H9 (cell line): Measurements from ENCODE around the gene ZC3H10. TPM values are rescaled to one million over a fixed set of nuclear protein-coding genes. Genes with fewer than 3 reads are reported as not detected.

Experiments used
- DNase-seq: peaks from one replicate; pipeline ENCODE4 v3.0.0-alpha.2; 2017
- H2AFZ ChIP-seq: one replicate; pipeline ENCODE4 v1.6.1; 2013; ENCODE audit warnings: mild to moderate bottlenecking, low read length, control low read depth, moderate library complexity
- H2AK5ac ChIP-seq: 2 replicates; pipeline ENCODE4 v1.6.1; 2013; ENCODE audit warnings: low read length, control low read depth, mixed read lengths; ENCODE audit not compliant: insufficient read length
- H2BK120ac ChIP-seq: one replicate; pipeline ENCODE4 v1.6.1; 2013; ENCODE audit warnings: low read depth, mild to moderate bottlenecking, low read length, control low read depth, inconsistent platforms; ENCODE audit not compliant: poor library complexity, severe bottlenecking
- H2BK12ac ChIP-seq: 2 replicates; pipeline ENCODE4 v1.6.1; 2013; ENCODE audit warnings: low read length, control low read depth, mixed read lengths, low read depth; ENCODE audit not compliant: insufficient read length
- H2BK15ac ChIP-seq: 2 replicates; pipeline ENCODE4 v1.6.1; 2013; ENCODE audit warnings: low read depth, low read length, control low read depth
- H2BK20ac ChIP-seq: one replicate; pipeline ENCODE4 v1.6.1; 2013; ENCODE audit warnings: low read depth, mild to moderate bottlenecking, low read length, control low read depth, inconsistent platforms; ENCODE audit not compliant: poor library complexity, severe bottlenecking
- H2BK5ac ChIP-seq: 2 replicates; pipeline ENCODE4 v1.6.1; 2013; ENCODE audit warnings: low read length, control low read depth, mixed read lengths; ENCODE audit not compliant: insufficient read length
- H3K14ac ChIP-seq: 2 replicates; pipeline ENCODE4 v1.6.1; 2013; ENCODE audit warnings: low read length, control low read depth; ENCODE audit not compliant: insufficient read depth
- H3K18ac ChIP-seq: 2 replicates; pipeline ENCODE4 v1.6.1; 2013; ENCODE audit warnings: low read depth, mild to moderate bottlenecking, mixed read lengths, low read length, control low read depth; ENCODE audit not compliant: insufficient read length
- H3K23ac ChIP-seq: 2 replicates; pipeline ENCODE4 v1.6.1; 2013; ENCODE audit warnings: low read length, control low read depth, mixed read lengths, low read depth; ENCODE audit not compliant: insufficient read length
- H3K23me2 ChIP-seq: 2 replicates; pipeline ENCODE4 v1.6.1; 2013; ENCODE audit warnings: low read depth, mild to moderate bottlenecking, mixed read lengths, low read length, control low read depth; ENCODE audit not compliant: insufficient read length, poor library complexity, severe bottlenecking
- H3K27ac ChIP-seq: 2 replicates; pipeline ENCODE4 v1.5.1; 2013; ENCODE audit warnings: low read length, control low read depth, mixed read lengths, low read depth; ENCODE audit not compliant: insufficient read length
- H3K27me3 ChIP-seq: 2 replicates; pipeline ENCODE4 v1.6.1; 2013; ENCODE audit warnings: low read length, control low read depth, inconsistent platforms; ENCODE audit not compliant: insufficient read depth
- H3K4ac ChIP-seq: 2 replicates; pipeline ENCODE4 v1.6.1; 2013; ENCODE audit warnings: low read depth, mild to moderate bottlenecking, control low read depth, inconsistent platforms, low read length, moderate library complexity
- H3K4me1 ChIP-seq: 2 replicates; pipeline ENCODE4 v1.6.1; 2013; ENCODE audit warnings: low read length, control low read depth, inconsistent platforms; ENCODE audit not compliant: insufficient read depth
- H3K4me2 ChIP-seq: 2 replicates; pipeline ENCODE4 v1.6.1; 2013; ENCODE audit warnings: low read length, control low read depth, mixed read lengths; ENCODE audit not compliant: insufficient read length, insufficient read depth
- H3K56ac ChIP-seq: 2 replicates; pipeline ENCODE4 v1.6.1; 2013; ENCODE audit warnings: low read depth, mild to moderate bottlenecking, mixed read lengths, low read length, control low read depth; ENCODE audit not compliant: insufficient read length
- H3K79me1 ChIP-seq: 2 replicates; pipeline ENCODE4 v1.6.1; 2013; ENCODE audit warnings: low read depth, mild to moderate bottlenecking, moderate library complexity, low read length, control low read depth, inconsistent platforms; ENCODE audit not compliant: insufficient read depth, poor library complexity, severe bottlenecking
- H3K79me2 ChIP-seq: 2 replicates; pipeline ENCODE4 v1.6.1; 2013; ENCODE audit warnings: low read length, control low read depth, inconsistent platforms; ENCODE audit not compliant: insufficient read depth
- H3K9ac ChIP-seq: 2 replicates; pipeline ENCODE4 v1.6.1; 2013; ENCODE audit warnings: low read length, control low read depth, mixed read lengths; ENCODE audit not compliant: insufficient read length; ENCODE audit errors: extremely low read depth
- H3K9me3 ChIP-seq: one replicate; pipeline ENCODE4 v1.6.1; 2013; ENCODE audit warnings: low read depth, low read length, inconsistent platforms; ENCODE audit not compliant: control insufficient read depth
- H3T11ph ChIP-seq: one replicate; pipeline ENCODE4 v1.6.1; 2013; ENCODE audit warnings: mild to moderate bottlenecking, low read length, control low read depth, inconsistent platforms
- H4K20me1 ChIP-seq: one replicate; pipeline ENCODE4 v1.6.1; 2013; ENCODE audit not compliant: control insufficient read depth, insufficient read length, insufficient read depth
- H4K5ac ChIP-seq: 2 replicates; pipeline ENCODE4 v1.6.1; 2013; ENCODE audit warnings: low read depth, mild to moderate bottlenecking, mixed read lengths, low read length, control low read depth; ENCODE audit not compliant: insufficient read length
- H4K8ac ChIP-seq: replicated peaks from 2 replicates; pipeline ENCODE4 v1.6.1; 2013; ENCODE audit warnings: low read length, control low read depth, mixed read lengths, low read depth; ENCODE audit not compliant: insufficient read length
- H4K91ac ChIP-seq: 2 replicates; pipeline ENCODE4 v1.6.1; 2013; ENCODE audit warnings: low read depth, mild to moderate bottlenecking, moderate library complexity, mixed read lengths, low read length, control low read depth; ENCODE audit not compliant: insufficient read length
- H3K27ac Mint-ChIP-seq, 3 experiments: 2 replicates in 2 of 3; 3 replicates in 1 of 3; pipeline ENCODE4 v1.8.0; 2020 to 2021; ENCODE audit warnings: mixed read lengths in 3 of 3, mild to moderate bottlenecking in 1 of 3, moderate library complexity in 1 of 3
- H3K27me3 Mint-ChIP-seq: 2 replicates; pipeline ENCODE4 v1.8.0; 2021; ENCODE audit warnings: low read depth, mild to moderate bottlenecking, moderate library complexity, mixed read lengths
- H3K36me3 Mint-ChIP-seq, 3 experiments: 2 replicates in 2 of 3; 3 replicates in 1 of 3; pipeline ENCODE4 v1.8.0; 2020 to 2021; ENCODE audit warnings: low read depth in 3 of 3, mixed read lengths in 3 of 3; ENCODE audit not compliant: insufficient read depth in 1 of 3
- H3K4me1 Mint-ChIP-seq, 2 experiments: 2 replicates each; pipeline ENCODE4 v1.8.0; 2020; ENCODE audit warnings: mixed read lengths in 2 of 2
- H3K4me3 Mint-ChIP-seq, 2 experiments: 2 replicates in 1 of 2; 3 replicates in 1 of 2; pipeline ENCODE4 v1.8.0; 2020 to 2021; ENCODE audit warnings: mild to moderate bottlenecking in 2 of 2, mixed read lengths in 2 of 2, moderate library complexity in 1 of 2
- H3K9me3 Mint-ChIP-seq, 2 experiments: 2 replicates in 1 of 2; 3 replicates in 1 of 2; pipeline ENCODE4 v1.8.0; 2020; ENCODE audit warnings: mild to moderate bottlenecking in 2 of 2, mixed read lengths in 2 of 2, moderate library complexity in 1 of 2
- CTCF ChIP-seq: fragments of 200-600 bp; sonication (generic); conservative IDR thresholded peaks from 3 replicates; pipeline ENCODE4 v1.8.0; 2021; ENCODE audit warnings: antibody characterized with exemption, mild to moderate bottlenecking
- WGBS: extraction: QIAGEN DNeasy Blood & Tissue Kit; methylation state at CpG from one replicate; pipeline ENCODE4 v1.1.7; 2013; ENCODE audit warnings: missing lambda C conversion rate, low lambda C conversion rate, mixed read lengths; ENCODE audit not compliant: insufficient read length; ENCODE audit errors: extremely low coverage; 5-methylcytosine and 5-hydroxymethylcytosine counted together
- total RNA-seq: library from RNA; stranded (reverse); gene quantifications from 2 replicates; pipeline ENCODE4 v1.2.1, GENCODE V29; 2021

ZC3H10 gene
- total RNA-seq, 1 experiment from 2014 or later: 9.4 TPM

- no peaks in the 10 kb centered on the region for H3K27me3 Mint-ChIP-seq
- Histone ChIP-seq H2BK12ac (no peak overlapping the region), H4K91ac (no peak overlapping the region), H4K20me1 (no peaks in the 10 kb centered on the region), H2BK15ac (no peak overlapping the region), H2BK20ac (no peak overlapping the region), H2AK5ac (no peak overlapping the region), H3K9ac (no peak overlapping the region), H3K79me1 (no peaks in the 10 kb centered on the region), H3K18ac (no peak overlapping the region), H2BK5ac (no peak overlapping the region), H3K27ac (no peak overlapping the region), H3K56ac (no peak overlapping the region), H3K27me3 (no peaks in the 10 kb centered on the region), H2AFZ (no peak overlapping the region), H3T11ph (no peak overlapping the region), H3K23me2 (no peaks in the 10 kb centered on the region), H3K4me1 (no peaks in the 10 kb centered on the region), H4K5ac (no peak overlapping the region), H3K79me2 (no peaks in the 10 kb centered on the region), H3K4me2 (no peak overlapping the region), H3K9me3 (no peaks in the 10 kb centered on the region), H4K8ac (no peak overlapping the region), H3K14ac (no peak overlapping the region), H3K23ac (no peak overlapping the region), H2BK120ac (no peak overlapping the region), H3K4ac (no peak overlapping the region)
- no peaks in the 10 kb centered on the region; a peak in 2 of 5 replicates for H3K9me3 Mint-ChIP-seq
- H3K4me1 Mint-ChIP-seq: no peaks in the 10 kb centered on the region
- H3K27ac Mint-ChIP-seq: no peak overlapping the region; a peak in 1 of 7 replicates
- no peak for DNase-seq
- peaks cover 71 to 90% (median 88%) of the 10 kb centered on the region in 3 experiments for H3K36me3 Mint-ChIP-seq
- no peak overlapping the region for H3K4me3 Mint-ChIP-seq
- TF ChIP-seq CTCF: no peak
- WGBS: no CpG with 5 or more reads among the region's 14 CpGs
These were observed 19.9 kb downstream of the ZC3H10 start for GRCh38 chr12:56137853-56138571.
